ENCODE measurements around the gene TMC3. TPM values are rescaled to one million over a fixed set of nuclear protein-coding genes. Genes with fewer than 3 reads are reported as not detected.

The TMC3 gene
- total and polyA plus RNA-seq, 7 donors: 0.25 to 0.82 (median 0.68) TPM; not detected in 2

GRCh38 chr15:81315452-81316175 lies 58.4 kb downstream of the TMC3 start:
- Histone ChIP-seq H3K36me3 (peaks cover 0 to 27% (median 2%) of the 10 kb centered on the region in 4 donors), H3K9me3 (no peaks in the 10 kb centered on the region)
- no peak for TF ChIP-seq POLR2A (IDR thresholded peaks at IDR 0.05)
- TF ChIP-seq, protein P1, sequence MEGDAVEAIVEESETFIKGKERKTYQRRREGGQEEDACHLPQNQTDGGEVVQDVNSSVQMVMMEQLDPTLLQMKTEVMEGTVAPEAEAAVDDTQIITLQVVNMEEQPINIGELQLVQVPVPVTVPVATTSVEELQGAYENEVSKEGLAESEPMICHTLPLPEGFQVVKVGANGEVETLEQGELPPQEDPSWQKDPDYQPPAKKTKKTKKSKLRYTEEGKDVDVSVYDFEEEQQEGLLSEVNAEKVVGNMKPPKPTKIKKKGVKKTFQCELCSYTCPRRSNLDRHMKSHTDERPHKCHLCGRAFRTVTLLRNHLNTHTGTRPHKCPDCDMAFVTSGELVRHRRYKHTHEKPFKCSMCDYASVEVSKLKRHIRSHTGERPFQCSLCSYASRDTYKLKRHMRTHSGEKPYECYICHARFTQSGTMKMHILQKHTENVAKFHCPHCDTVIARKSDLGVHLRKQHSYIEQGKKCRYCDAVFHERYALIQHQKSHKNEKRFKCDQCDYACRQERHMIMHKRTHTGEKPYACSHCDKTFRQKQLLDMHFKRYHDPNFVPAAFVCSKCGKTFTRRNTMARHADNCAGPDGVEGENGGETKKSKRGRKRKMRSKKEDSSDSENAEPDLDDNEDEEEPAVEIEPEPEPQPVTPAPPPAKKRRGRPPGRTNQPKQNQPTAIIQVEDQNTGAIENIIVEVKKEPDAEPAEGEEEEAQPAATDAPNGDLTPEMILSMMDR (IDR thresholded peaks at IDR 0.05): no peak

DNA sequence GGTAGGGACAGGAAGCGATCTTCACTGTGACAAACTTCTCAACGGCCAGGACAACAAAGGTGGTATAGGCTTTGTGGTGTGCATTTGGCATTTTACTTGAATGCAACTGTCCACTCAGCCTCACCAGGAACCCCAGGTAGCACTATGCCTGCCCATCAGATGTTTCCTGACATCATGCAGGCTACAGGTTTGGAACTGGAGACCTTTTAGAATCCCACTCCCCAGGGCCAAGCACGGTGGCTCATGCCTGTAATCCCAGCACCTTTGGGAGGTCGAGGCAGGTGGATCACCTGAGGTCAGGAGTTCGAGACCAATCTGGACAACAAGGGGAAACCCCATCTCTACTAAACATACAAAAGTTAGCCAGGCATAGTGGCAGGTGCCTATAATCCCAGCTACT lies 59.6 kb downstream of the TMC3 start:
- no peaks in the 10 kb centered on the region for H3K9me3 ChIP-seq
- peaks cover 0 to 33% (median 30%) of the 10 kb centered on the region in 4 donors for H3K4me1 ChIP-seq
- peaks cover 0 to 26% (median 2%) of the 10 kb centered on the region in 4 donors for H3K36me3 ChIP-seq
- intact Hi-C loops (cut with DNase I): no loop called here
- TF ChIP-seq EP300 (IDR thresholded peaks at IDR 0.05) (no peak), POLR2A (IDR thresholded peaks at IDR 0.05) (no peak), POLR2AphosphoS5 (IDR thresholded peaks at IDR 0.05) (no peak)
- TF ChIP-seq, protein P1 (IDR thresholded peaks at IDR 0.05): no peak
- H3K27ac ChIP-seq: no peak overlapping the region
- no peak for DNase-seq
- no peak overlapping the region for H3K4me3 ChIP-seq
- H3K27me3 ChIP-seq: no peaks in the 10 kb centered on the region
- WGBS, 2 donors: 86 to 91% methylated on average over 5 of the region's 5 CpGs

More at GRCh38 chr15:81315452-81316175, 58.4 kb downstream of the TMC3 start:
- Histone ChIP-seq H3K27me3 (no peaks in the 10 kb centered on the region), H3K27ac (no peak overlapping the region), H3K4me3 (no peak overlapping the region), H3K4me1 (peaks cover 0 to 29% (median 26%) of the 10 kb centered on the region in 4 donors)
- intact Hi-C loops (cut with DNase I): no loop called here
- DNase-seq: no peak
- 82 to 92% methylated on average over 14 of the region's 14 CpGs for WGBS, 2 donors

GRCh38 chr15:81313686-81314085 lies 60.3 kb downstream of the TMC3 start:
- intact Hi-C loops (cut with DNase I): no loop called here
- H3K27me3 ChIP-seq: no peaks in the 10 kb centered on the region
- 91% methylated on average over 5 of the region's 5 CpGs for WGBS, 2 donors
- peaks cover 0 to 21% (median 0%) of the 10 kb centered on the region in 4 donors for H3K36me3 ChIP-seq
- no peak for DNase-seq
- no peak overlapping the region for H3K4me3 ChIP-seq
- peaks cover 0 to 33% (median 30%) of the 10 kb centered on the region in 4 donors for H3K4me1 ChIP-seq
- TF ChIP-seq EP300 (IDR thresholded peaks at IDR 0.05): no peak
- no peak for TF ChIP-seq POLR2AphosphoS5 (IDR thresholded peaks at IDR 0.05)
- TF ChIP-seq, protein P1 (IDR thresholded peaks at IDR 0.05): no peak
- TF ChIP-seq POLR2A (IDR thresholded peaks at IDR 0.05): no peak
- H3K9me3 ChIP-seq: no peaks in the 10 kb centered on the region
- peak overlapping the region; percentile 51 to 76 (median 63) for H3K27ac ChIP-seq

- intact Hi-C loops (cut with DNase I): no loop called here
- no peak overlapping the region for H3K4me3 ChIP-seq
- H3K27me3 ChIP-seq: no peaks in the 10 kb centered on the region
- no peaks in the 10 kb centered on the region for H3K9me3 ChIP-seq
- peak; percentile 96 for DNase-seq
- H3K4me1 ChIP-seq: peaks cover 0 to 33% (median 30%) of the 10 kb centered on the region in 4 donors
- TF ChIP-seq EP300 (IDR thresholded peaks at IDR 0.05) (peak in 2 of 4 donors; percentile 19 to 57), POLR2A (IDR thresholded peaks at IDR 0.05) (no peak), POLR2AphosphoS5 (IDR thresholded peaks at IDR 0.05) (peak; percentile 54 to 89 (median 79))
- peak overlapping the region; percentile 57 to 76 (median 65) for H3K27ac ChIP-seq
- peaks cover 0 to 15% (median 0%) of the 10 kb centered on the region in 4 donors for H3K36me3 ChIP-seq
- WGBS, 2 donors: 75 to 82% methylated on average over 22 of the region's 22 CpGs
Observed at GRCh38 chr15:81312790-81313543, 61.0 kb downstream of the TMC3 start.

Data from sigmoid colon (tissue), 7 donors.